AG04449 (cell line): Measurements from ENCODE around the gene SLCO2A1.

Experiments used
- CTCF ChIA-PET: fragments of 350-600 bp; formaldehyde crosslinking; extraction: SDS; loops from one replicate; lab custom pipeline; 2021; ENCODE audit warnings: antibody characterized with exemption; lab: Yijun Ruan, JAX
- POLR2A ChIA-PET: fragments of 400-600, 350-600 bp; formaldehyde crosslinking; extraction: SDS; loops from one replicate; lab custom pipeline; 2020; ENCODE audit warnings: antibody characterized with exemption, inconsistent platforms; lab: Yijun Ruan, JAX
- DNase-seq: peaks from one replicate; pipeline ENCODE4 v3.0.0-alpha.2; 2010; ENCODE audit warnings: low read depth, low spot score
- H3K4me3 ChIP-seq: 2 replicates; pipeline ENCODE4 v1.5.1; 2011; ENCODE audit warnings: low read depth, mild to moderate bottlenecking, control low read depth, low read length
- TF ChIP-seq, protein P1 (sequence below): IDR thresholded peaks from one replicate; pipeline ENCODE4 v1.5.1; 2011; ENCODE audit warnings: mild to moderate bottlenecking, moderate library complexity, low read length, control low read depth, inconsistent platforms; ENCODE audit not compliant: insufficient read depth; ENCODE audit errors: missing control alignments

SLCO2A1 gene

DNA sequence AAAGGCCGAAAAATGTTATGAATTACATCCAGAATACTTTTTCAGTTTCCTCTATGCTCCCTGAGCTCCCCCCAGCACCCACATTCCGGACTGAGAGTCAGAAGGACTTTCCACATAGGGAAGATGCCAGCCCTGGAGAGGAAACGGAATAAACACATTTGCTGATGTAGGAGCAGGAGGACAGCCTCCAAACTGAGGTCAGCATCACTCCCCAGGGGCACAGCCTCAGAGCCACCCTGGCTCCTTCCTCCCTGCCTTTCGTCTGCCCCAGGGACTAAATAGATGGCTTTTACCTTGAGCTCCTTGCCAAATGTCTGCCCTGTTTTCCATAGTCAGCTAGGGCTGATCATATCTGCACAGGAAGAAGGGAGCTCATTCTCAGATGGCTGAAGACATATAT, 22.6 kb upstream of the SLCO2A1 start:
- TF ChIP-seq, protein P1, sequence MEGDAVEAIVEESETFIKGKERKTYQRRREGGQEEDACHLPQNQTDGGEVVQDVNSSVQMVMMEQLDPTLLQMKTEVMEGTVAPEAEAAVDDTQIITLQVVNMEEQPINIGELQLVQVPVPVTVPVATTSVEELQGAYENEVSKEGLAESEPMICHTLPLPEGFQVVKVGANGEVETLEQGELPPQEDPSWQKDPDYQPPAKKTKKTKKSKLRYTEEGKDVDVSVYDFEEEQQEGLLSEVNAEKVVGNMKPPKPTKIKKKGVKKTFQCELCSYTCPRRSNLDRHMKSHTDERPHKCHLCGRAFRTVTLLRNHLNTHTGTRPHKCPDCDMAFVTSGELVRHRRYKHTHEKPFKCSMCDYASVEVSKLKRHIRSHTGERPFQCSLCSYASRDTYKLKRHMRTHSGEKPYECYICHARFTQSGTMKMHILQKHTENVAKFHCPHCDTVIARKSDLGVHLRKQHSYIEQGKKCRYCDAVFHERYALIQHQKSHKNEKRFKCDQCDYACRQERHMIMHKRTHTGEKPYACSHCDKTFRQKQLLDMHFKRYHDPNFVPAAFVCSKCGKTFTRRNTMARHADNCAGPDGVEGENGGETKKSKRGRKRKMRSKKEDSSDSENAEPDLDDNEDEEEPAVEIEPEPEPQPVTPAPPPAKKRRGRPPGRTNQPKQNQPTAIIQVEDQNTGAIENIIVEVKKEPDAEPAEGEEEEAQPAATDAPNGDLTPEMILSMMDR = no peak
- DNase-seq = no peak
- H3K4me3 ChIP-seq = no peak overlapping the region
- CTCF ChIA-PET = interaction anchor here (1.6 kb wide), 1 partner anchor 12 kb away, joined by 3 read pairs; no protein-coding TSS in a partner anchor
- POLR2A ChIA-PET = no interaction called here

DNA sequence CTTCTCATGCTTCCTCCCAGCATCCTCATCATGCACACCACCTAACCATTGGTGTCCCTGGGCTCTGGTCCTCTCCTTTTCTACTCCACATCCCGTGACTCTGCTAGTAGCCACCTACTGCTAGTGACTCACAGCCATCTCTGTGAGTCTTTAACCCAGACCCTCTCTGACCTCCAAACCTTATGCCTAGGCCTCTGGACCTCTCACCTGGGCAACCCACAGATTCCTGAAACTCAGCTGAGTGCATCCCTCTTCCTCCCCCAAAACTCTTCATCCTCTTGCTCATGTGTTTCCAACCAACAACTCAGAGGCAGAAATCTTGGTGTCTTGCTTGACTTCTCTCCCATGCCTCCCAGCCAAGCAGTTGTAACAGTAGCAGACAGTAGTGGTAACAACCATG, 20.0 kb upstream of the SLCO2A1 start:
- POLR2A ChIA-PET = no interaction called here
- CTCF ChIA-PET = no interaction called here
- DNase-seq = no peak
- TF ChIP-seq, protein P1 = no peak
- H3K4me3 ChIP-seq = no peak overlapping the region

DNA sequence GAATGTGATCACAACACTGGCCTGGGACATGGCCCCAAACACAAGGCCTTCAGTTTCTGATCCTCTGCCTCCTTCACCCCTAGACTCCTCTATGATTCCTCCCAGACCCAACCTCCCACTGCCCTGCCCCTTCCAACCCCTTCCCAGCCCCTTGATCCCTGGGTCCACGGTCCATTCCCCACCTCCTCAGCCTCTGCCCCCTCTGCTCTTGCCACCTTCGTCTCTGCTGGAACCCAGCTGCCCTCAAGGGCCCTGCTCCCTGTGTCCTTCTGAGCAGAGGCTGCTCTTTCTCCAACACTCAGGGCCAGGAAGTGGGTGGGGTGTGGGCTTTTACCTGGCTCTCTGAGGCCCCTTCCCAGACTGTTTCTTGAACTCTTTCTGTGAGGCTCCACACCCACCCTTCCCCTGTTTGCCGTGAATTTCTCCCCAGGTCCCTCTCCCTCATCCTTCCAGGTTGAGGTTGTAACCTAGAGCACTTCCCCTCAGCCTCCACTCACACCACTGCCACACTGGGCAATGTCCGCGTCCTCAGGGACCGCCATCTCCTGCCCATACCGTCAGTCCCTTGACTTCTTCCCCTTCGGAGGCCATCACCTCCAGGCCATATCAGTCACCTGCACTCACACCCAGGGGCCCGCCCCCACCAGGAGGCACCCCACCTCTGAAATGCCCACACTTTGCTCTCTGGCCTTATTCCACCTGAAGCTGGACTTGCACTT, 18.7 kb upstream of the SLCO2A1 start:
- POLR2A ChIA-PET = no interaction called here
- CTCF ChIA-PET = no interaction called here

DNA sequence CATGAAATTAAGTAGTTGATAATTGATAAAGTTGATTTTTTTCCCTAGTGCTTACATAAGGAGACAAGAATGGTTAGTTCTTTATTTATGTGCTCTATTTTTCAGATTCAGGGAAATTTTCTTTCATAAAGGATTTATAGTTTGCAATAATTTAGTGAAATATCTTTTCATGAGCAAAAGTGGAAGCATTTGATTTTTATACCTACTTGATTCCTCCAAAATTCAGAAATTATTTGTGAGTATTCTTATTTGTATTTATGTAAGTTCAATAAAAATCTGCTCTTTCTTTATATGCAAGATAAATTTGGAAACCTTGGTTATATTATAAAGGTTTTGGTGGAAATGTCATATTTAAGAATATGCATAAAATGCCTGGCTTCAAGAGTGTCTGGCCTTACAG, 14.7 kb upstream of the SLCO2A1 start:
- TF ChIP-seq, protein P1 = no peak
- POLR2A ChIA-PET = no interaction called here
- no peak for DNase-seq
- no peak overlapping the region for H3K4me3 ChIP-seq
- CTCF ChIA-PET = no interaction called here

More for the DNA sequence above, 18.7 kb upstream of the SLCO2A1 start:
- DNase-seq = no peak
- H3K4me3 ChIP-seq = no peak overlapping the region
- TF ChIP-seq, protein P1 = no peak

DNA sequence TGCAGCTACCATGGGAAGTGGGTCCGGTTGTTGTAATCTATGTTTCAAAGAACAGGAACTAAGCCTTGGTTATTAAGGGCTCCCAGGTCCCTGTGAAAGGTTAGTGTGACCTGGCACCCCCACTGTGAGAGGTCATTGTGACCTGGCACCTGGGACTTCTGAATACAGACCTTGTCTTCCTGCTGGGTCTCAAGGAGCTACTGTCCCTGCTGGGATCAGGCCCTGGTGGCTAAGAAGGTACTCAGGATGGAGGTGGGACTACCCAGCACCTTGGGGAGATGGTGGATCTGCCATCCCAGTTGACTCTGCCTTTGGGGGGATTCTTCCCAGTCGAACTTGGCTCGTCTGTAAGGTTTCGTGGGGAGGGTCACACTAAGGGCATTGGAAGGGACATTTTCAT, 10.3 kb upstream of the SLCO2A1 start:
- CTCF ChIA-PET = interaction anchor here (0.6 kb wide), 1 partner anchor 12 kb away, joined by 3 read pairs; no protein-coding TSS in a partner anchor
- POLR2A ChIA-PET = interaction anchor here (0.5 kb wide), 1 partner anchor 448 kb away, joined by 3 read pairs; no protein-coding TSS in a partner anchor
- H3K4me3 ChIP-seq = no peak overlapping the region
- TF ChIP-seq, protein P1 = no peak
- DNase-seq = no peak

DNA sequence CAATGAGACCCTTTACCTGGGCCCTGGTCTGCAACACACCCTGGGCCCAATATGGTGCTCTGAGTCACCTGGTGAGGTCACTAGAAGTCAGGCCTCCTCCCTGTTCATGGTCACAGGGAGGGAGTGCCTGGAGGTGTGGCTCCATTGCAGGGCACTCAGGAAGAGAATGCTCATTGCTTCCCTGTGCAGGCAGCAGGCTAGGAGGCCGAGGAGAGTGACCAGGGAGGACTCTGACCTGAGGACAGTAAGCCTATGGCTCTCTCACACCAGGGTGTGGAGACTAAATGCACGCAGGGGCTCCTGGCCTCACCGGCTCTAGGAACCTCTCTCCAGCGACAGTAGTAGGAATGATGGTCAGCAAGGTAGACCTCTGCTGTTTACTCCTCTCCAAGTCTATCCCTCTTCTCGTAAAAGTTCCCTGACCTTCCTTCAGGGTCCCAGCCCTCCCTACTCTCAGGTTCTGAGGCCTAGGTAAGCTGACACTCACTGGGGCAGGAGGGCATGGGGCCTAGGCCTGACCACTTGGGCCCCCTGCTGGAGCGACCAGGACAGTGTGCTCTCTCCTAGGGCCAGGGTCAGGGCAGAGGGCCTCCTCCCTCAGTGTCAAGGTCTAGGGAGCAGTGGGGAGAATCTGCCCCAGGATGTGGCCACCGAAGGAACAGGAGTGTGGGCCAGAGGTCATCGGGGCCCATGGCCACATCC, 9.6 kb upstream of the SLCO2A1 start:
- CTCF ChIA-PET = no interaction called here
- H3K4me3 ChIP-seq = no peak overlapping the region
- POLR2A ChIA-PET = interaction anchor here (0.5 kb wide), 1 partner anchor 449 kb away, joined by 3 read pairs; no protein-coding TSS in a partner anchor
- TF ChIP-seq, protein P1 = no peak
- DNase-seq = no peak
